AG09319 (cell line): ENCODE measurements around the gene EGFL7.

ENCODE experiments used
- DNase-seq: peaks from one replicate; pipeline ENCODE4 v3.0.0-alpha.2; 2010; ENCODE audit warnings: low read depth; ENCODE audit errors: extremely low read depth
- TF ChIP-seq, protein P1 (sequence below): IDR thresholded peaks from 2 replicates; pipeline ENCODE4 v1.5.1; 2011; ENCODE audit warnings: low read depth, mild to moderate bottlenecking, inconsistent platforms, low read length, moderate library complexity

The EGFL7 gene

GRCh38 chr9:136694872-136695247 is 32.1 kb downstream of the EGFL7 start:
- TF ChIP-seq, protein P1, sequence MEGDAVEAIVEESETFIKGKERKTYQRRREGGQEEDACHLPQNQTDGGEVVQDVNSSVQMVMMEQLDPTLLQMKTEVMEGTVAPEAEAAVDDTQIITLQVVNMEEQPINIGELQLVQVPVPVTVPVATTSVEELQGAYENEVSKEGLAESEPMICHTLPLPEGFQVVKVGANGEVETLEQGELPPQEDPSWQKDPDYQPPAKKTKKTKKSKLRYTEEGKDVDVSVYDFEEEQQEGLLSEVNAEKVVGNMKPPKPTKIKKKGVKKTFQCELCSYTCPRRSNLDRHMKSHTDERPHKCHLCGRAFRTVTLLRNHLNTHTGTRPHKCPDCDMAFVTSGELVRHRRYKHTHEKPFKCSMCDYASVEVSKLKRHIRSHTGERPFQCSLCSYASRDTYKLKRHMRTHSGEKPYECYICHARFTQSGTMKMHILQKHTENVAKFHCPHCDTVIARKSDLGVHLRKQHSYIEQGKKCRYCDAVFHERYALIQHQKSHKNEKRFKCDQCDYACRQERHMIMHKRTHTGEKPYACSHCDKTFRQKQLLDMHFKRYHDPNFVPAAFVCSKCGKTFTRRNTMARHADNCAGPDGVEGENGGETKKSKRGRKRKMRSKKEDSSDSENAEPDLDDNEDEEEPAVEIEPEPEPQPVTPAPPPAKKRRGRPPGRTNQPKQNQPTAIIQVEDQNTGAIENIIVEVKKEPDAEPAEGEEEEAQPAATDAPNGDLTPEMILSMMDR: no peak
- no peak for DNase-seq

DNA sequence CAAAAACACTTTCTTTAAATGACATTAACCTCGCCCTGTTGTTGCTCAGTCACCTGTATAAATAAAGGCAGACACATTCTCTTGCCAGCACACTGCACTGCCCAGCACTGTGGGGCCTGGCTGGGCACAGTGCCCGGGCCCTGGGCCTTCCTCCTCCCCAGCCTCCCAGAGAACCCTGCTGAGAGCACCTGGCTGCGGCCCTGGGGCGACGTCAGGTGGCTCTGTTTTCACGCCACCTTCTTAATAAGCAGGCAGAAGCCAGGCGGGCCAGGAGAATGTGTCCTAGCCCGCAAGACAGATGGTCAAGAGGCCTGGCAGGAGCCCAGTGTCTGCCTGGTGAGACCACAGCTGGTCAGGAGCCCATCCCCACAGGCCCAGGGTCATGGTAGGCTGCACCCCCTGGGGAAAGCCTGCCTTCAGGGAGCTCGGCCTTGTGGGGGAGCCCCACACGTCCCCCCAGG is 32.7 kb downstream of the EGFL7 start:
- TF ChIP-seq, protein P1: no peak
- DNase-seq: no peak

DNA sequence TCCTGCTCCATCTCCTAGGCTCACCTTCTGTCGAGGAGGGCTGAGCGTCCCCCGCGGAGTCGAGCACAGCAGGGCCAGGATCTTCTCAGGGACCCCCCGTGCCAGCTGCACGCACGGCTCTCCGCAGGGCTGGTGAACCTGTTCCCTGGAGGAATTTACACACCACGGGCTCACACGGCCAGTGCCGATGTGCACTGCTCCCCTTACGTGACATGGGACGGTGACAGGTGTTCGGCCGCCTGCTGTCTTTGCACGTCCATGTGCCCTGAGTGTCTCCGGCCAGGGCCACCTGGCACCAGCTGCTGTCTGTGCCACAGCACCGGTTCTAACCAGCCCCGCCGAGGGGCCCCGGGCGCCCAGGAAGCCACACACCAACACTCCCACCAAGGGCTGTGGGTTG is 33.2 kb downstream of the EGFL7 start:
- no peak for DNase-seq
- TF ChIP-seq, protein P1: no peak

- TF ChIP-seq, protein P1: no peak
- no peak for DNase-seq
Observed at GRCh38 chr9:136696502-136696901, 33.8 kb downstream of the EGFL7 start.

- DNase-seq: no peak
- TF ChIP-seq, protein P1: no peak
Observed at GRCh38 chr9:136697146-136697820, 34.6 kb downstream of the EGFL7 start.

- no peak for DNase-seq
- TF ChIP-seq, protein P1: no peak
Observed at GRCh38 chr9:136697821-136698526, 35.3 kb downstream of the EGFL7 start.

GRCh38 chr9:136698635-136699246 is 36.0 kb downstream of the EGFL7 start:
- TF ChIP-seq, protein P1: no peak
- no peak for DNase-seq
